ENCODE results near the gene FMO2.

GRCh38 chr1:171159148-171159547 lies 26.0 kb upstream of the FMO2 start:
- TF ChIP-seq, protein P1, sequence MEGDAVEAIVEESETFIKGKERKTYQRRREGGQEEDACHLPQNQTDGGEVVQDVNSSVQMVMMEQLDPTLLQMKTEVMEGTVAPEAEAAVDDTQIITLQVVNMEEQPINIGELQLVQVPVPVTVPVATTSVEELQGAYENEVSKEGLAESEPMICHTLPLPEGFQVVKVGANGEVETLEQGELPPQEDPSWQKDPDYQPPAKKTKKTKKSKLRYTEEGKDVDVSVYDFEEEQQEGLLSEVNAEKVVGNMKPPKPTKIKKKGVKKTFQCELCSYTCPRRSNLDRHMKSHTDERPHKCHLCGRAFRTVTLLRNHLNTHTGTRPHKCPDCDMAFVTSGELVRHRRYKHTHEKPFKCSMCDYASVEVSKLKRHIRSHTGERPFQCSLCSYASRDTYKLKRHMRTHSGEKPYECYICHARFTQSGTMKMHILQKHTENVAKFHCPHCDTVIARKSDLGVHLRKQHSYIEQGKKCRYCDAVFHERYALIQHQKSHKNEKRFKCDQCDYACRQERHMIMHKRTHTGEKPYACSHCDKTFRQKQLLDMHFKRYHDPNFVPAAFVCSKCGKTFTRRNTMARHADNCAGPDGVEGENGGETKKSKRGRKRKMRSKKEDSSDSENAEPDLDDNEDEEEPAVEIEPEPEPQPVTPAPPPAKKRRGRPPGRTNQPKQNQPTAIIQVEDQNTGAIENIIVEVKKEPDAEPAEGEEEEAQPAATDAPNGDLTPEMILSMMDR (conservative IDR thresholded peaks at IDR 0.05), result no peak
- TF ChIP-seq ZFX (IDR thresholded peaks at IDR 0.05), result no peak
